GM19239 (cell line): ENCODE data around the gene NRARP.
A peak's percentile ranks its signal among the peaks of the same experiment; 100 is the strongest.

Experiments
- DNase-seq: peaks from one replicate; pipeline ENCODE4 v3.0.0; 2011; ENCODE audit warnings: low spot score; ENCODE audit not compliant: insufficient read length
- FAIRE-seq: peaks from 2 replicates; lab custom pipeline; 2011; peaks lifted over from hg19 to GRCh38; lab: Jason Lieb, UNC

NRARP gene

GRCh38 chr9:137279741-137280473 is 22.2 kb downstream of the NRARP start:
- DNase-seq (no peak), FAIRE-seq (no peak)

- DNase-seq (no peak), FAIRE-seq (no peak)
Observed at GRCh38 chr9:137278721-137279711, 23.1 kb downstream of the NRARP start.

GRCh38 chr9:137278061-137278701 is 23.9 kb downstream of the NRARP start:
- DNase-seq (no peak), FAIRE-seq (no peak)

GRCh38 chr9:137277329-137278041 is 24.6 kb downstream of the NRARP start, which contains the start of gene TOR4A:
TOR4A (plus strand) TSS chr9:137277726; CDS start chr9:137278690, 964 bp downstream.
- peak; percentile 99 for DNase-seq
- peak; percentile 96 for FAIRE-seq

- no peak for DNase-seq
- peak; percentile 78 for FAIRE-seq
Observed at GRCh38 chr9:137276473-137277328, 25.4 kb downstream of the NRARP start.

- FAIRE-seq (no peak), DNase-seq (no peak)
Observed at GRCh38 chr9:137275588-137276472, 26.2 kb downstream of the NRARP start.

GRCh38 chr9:137275203-137275587 is 26.9 kb downstream of the NRARP start:
- no peak for DNase-seq
- FAIRE-seq, result no peak

GRCh38 chr9:137273611-137274320 is 28.3 kb downstream of the NRARP start:
- DNase-seq (no peak), FAIRE-seq (no peak)

GRCh38 chr9:137273095-137273490 is 29.0 kb downstream of the NRARP start:
- DNase-seq (no peak), FAIRE-seq (no peak)

- no peak for DNase-seq
- no peak for FAIRE-seq
Observed at GRCh38 chr9:137272241-137273094, 29.6 kb downstream of the NRARP start.

- FAIRE-seq (no peak), DNase-seq (no peak)
Observed at GRCh38 chr9:137271696-137272076, 30.4 kb downstream of the NRARP start.

GRCh38 chr9:137270929-137271695 is 31.0 kb downstream of the NRARP start:
- no peak for DNase-seq
- no peak for FAIRE-seq

- FAIRE-seq (peak; percentile 45), DNase-seq (no peak)
Observed at GRCh38 chr9:137269231-137269772, 32.8 kb downstream of the NRARP start.

GRCh38 chr9:137268538-137269201 is 33.4 kb downstream of the NRARP start:
- no peak for FAIRE-seq
- no peak for DNase-seq

- DNase-seq (peak; percentile 60), FAIRE-seq (peak; percentile 78)
Observed at GRCh38 chr9:137267933-137268355, 34.1 kb downstream of the NRARP start.
